ENCODE measurements around the gene HMX2. TPM values are rescaled to one million over a fixed set of nuclear protein-coding genes. Genes with fewer than 3 reads are reported as not detected.

Gene HMX2
- total and polyA plus RNA-seq, 2 of the 13 experiments (the other 11 are each of a cell fraction or from before 2014, with no cell fraction given) = not detected

DNA sequence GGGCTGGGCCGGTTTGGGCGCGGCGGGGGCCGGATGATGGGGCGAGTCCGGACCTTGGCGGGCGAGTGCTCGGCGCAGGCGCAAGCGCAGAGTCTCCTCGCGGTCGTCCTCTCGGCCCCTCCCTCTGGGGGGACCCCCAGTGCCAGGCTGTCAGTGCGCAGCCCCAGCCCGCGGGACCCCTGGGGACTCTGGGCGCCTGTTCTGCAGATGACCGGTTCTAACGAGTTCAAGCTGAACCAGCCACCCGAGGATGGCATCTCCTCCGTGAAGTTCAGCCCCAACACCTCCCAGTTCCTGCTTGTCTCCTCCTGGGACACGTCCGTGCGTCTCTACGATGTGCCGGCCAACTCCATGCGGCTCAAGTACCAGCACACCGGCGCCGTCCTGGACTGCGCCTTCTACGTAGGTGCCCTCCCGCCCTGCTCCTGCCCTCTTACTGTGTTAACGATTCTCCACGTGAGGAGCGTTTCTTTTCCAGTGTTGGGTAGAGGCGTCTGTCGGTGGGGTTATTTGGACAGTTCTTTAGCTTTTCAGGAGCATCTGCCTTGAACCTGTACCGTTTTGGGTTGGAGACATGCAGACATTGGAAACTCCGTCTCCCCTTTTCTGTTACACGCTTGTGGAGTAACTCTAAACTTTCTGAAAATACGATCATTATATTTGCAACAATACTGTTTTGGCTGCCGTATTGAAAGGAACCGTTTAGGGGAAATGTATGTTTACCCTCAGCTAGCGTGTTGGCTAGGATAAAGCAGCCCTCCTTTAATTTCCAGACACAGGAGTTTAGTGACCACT is 7.0 kb downstream of the HMX2 start (continued):
- TF ChIP-seq, protein P1, sequence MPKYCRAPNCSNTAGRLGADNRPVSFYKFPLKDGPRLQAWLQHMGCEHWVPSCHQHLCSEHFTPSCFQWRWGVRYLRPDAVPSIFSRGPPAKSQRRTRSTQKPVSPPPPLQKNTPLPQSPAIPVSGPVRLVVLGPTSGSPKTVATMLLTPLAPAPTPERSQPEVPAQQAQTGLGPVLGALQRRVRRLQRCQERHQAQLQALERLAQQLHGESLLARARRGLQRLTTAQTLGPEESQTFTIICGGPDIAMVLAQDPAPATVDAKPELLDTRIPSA (CRISPR knock-in tag; IDR thresholded peaks at IDR 0.05; ENCODE audit: borderline replicate concordance) = no peak
- TF ChIP-seq HNRNPUL1 (IDR thresholded peaks at IDR 0.05; ENCODE audit: low read depth, low read length) (no peak), REL (CRISPR knock-in tag; conservative IDR thresholded peaks at IDR 0.05) (no peak), AGO2 (optimal IDR thresholded peaks at IDR 0.05; ENCODE audit: low read depth, low read length) (peak; percentile 63), NAIF1 (CRISPR knock-in tag; IDR thresholded peaks at IDR 0.05; ENCODE audit: borderline replicate concordance) (peak; percentile 98), STAT5B (CRISPR knock-in tag; IDR thresholded peaks at IDR 0.05) (no peak), SALL1 (CRISPR knock-in tag; IDR thresholded peaks at IDR 0.05) (0 out of 2 replicates have a peak, but pooled peaks have one; percentile 16), PAX8 (CRISPR knock-in tag; IDR thresholded peaks at IDR 0.05; ENCODE audit: borderline replicate concordance) (no peak), ZNF207 (IDR thresholded peaks at IDR 0.05; ENCODE audit: borderline replicate concordance) (no peak), SALL2 (CRISPR knock-in tag; IDR thresholded peaks at IDR 0.05) (no peak)
- TF ChIP-seq, protein P2, sequence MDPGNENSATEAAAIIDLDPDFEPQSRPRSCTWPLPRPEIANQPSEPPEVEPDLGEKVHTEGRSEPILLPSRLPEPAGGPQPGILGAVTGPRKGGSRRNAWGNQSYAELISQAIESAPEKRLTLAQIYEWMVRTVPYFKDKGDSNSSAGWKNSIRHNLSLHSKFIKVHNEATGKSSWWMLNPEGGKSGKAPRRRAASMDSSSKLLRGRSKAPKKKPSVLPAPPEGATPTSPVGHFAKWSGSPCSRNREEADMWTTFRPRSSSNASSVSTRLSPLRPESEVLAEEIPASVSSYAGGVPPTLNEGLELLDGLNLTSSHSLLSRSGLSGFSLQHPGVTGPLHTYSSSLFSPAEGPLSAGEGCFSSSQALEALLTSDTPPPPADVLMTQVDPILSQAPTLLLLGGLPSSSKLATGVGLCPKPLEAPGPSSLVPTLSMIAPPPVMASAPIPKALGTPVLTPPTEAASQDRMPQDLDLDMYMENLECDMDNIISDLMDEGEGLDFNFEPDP (CRISPR knock-in tag; conservative IDR thresholded peaks at IDR 0.05) = no peak
- TF ChIP-seq, protein P3, sequence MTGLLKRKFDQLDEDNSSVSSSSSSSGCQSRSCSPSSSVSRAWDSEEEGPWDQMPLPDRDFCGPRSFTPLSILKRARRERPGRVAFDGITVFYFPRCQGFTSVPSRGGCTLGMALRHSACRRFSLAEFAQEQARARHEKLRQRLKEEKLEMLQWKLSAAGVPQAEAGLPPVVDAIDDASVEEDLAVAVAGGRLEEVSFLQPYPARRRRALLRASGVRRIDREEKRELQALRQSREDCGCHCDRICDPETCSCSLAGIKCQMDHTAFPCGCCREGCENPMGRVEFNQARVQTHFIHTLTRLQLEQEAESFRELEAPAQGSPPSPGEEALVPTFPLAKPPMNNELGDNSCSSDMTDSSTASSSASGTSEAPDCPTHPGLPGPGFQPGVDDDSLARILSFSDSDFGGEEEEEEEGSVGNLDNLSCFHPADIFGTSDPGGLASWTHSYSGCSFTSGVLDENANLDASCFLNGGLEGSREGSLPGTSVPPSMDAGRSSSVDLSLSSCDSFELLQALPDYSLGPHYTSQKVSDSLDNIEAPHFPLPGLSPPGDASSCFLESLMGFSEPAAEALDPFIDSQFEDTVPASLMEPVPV (CRISPR knock-in tag; IDR thresholded peaks at IDR 0.05) = no peak
- TF ChIP-seq, protein P4, sequence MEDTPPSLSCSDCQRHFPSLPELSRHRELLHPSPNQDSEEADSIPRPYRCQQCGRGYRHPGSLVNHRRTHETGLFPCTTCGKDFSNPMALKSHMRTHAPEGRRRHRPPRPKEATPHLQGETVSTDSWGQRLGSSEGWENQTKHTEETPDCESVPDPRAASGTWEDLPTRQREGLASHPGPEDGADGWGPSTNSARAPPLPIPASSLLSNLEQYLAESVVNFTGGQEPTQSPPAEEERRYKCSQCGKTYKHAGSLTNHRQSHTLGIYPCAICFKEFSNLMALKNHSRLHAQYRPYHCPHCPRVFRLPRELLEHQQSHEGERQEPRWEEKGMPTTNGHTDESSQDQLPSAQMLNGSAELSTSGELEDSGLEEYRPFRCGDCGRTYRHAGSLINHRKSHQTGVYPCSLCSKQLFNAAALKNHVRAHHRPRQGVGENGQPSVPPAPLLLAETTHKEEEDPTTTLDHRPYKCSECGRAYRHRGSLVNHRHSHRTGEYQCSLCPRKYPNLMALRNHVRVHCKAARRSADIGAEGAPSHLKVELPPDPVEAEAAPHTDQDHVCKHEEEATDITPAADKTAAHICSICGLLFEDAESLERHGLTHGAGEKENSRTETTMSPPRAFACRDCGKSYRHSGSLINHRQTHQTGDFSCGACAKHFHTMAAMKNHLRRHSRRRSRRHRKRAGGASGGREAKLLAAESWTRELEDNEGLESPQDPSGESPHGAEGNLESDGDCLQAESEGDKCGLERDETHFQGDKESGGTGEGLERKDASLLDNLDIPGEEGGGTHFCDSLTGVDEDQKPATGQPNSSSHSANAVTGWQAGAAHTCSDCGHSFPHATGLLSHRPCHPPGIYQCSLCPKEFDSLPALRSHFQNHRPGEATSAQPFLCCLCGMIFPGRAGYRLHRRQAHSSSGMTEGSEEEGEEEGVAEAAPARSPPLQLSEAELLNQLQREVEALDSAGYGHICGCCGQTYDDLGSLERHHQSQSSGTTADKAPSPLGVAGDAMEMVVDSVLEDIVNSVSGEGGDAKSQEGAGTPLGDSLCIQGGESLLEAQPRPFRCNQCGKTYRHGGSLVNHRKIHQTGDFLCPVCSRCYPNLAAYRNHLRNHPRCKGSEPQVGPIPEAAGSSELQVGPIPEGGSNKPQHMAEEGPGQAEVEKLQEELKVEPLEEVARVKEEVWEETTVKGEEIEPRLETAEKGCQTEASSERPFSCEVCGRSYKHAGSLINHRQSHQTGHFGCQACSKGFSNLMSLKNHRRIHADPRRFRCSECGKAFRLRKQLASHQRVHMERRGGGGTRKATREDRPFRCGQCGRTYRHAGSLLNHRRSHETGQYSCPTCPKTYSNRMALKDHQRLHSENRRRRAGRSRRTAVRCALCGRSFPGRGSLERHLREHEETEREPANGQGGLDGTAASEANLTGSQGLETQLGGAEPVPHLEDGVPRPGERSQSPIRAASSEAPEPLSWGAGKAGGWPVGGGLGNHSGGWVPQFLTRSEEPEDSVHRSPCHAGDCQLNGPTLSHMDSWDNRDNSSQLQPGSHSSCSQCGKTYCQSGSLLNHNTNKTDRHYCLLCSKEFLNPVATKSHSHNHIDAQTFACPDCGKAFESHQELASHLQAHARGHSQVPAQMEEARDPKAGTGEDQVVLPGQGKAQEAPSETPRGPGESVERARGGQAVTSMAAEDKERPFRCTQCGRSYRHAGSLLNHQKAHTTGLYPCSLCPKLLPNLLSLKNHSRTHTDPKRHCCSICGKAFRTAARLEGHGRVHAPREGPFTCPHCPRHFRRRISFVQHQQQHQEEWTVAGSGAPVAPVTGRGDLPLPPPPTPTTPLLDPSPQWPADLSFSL (CRISPR knock-in tag; IDR thresholded peaks at IDR 0.05) = no peak

Measured in HepG2 (cell line).